Astrocyte (in vitro differentiated cells and primary cell): Measurements from ENCODE around the gene UBTD1.

Experiments
- CTCF ChIP-seq: IDR thresholded peaks from 2 replicates; pipeline ENCODE4 v1.5.1; 2011; ENCODE audit warnings: low read depth, mild to moderate bottlenecking, inconsistent platforms, low read length, moderate library complexity; ENCODE audit not compliant: insufficient read depth
- EZH2 ChIP-seq: IDR thresholded peaks from 2 replicates; pipeline ENCODE4 v1.6.1; 2012; ENCODE audit warnings: mild to moderate bottlenecking, low read length, inconsistent platforms; ENCODE audit not compliant: insufficient read depth

GRCh38 chr10:97456034-97456685 lies 42.6 kb upstream of the UBTD1 start:
- TF ChIP-seq CTCF (no peak), EZH2 (no peak)
